COLO668 (cell line): Measurements from ENCODE around the gene ABCG5.

Source experiments
- DNase-seq: peaks from one replicate; lab custom pipeline; 2025; ENCODE audit not compliant: unreplicated experiment; lab: John Stamatoyannopoulos, UW

ABCG5 gene

DNA sequence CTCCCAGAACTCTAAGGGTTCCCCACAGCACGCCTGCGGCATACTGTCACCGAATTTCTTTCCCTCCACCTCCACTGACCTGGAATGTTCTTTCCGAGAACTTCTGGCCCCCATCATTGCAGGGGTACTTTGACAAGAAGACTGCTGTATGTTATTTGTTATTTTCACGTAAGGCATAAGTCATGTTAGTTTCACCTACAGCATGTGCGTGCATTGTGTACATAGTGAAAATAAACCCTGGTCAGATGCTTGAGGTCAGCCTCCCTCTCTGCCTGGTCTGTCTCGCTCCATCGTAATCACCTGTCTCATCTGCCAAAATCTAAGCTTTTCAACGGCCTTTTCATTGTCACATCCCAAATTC, 4.2 kb upstream of the ABCG5 start:
- no peak for DNase-seq

DNA sequence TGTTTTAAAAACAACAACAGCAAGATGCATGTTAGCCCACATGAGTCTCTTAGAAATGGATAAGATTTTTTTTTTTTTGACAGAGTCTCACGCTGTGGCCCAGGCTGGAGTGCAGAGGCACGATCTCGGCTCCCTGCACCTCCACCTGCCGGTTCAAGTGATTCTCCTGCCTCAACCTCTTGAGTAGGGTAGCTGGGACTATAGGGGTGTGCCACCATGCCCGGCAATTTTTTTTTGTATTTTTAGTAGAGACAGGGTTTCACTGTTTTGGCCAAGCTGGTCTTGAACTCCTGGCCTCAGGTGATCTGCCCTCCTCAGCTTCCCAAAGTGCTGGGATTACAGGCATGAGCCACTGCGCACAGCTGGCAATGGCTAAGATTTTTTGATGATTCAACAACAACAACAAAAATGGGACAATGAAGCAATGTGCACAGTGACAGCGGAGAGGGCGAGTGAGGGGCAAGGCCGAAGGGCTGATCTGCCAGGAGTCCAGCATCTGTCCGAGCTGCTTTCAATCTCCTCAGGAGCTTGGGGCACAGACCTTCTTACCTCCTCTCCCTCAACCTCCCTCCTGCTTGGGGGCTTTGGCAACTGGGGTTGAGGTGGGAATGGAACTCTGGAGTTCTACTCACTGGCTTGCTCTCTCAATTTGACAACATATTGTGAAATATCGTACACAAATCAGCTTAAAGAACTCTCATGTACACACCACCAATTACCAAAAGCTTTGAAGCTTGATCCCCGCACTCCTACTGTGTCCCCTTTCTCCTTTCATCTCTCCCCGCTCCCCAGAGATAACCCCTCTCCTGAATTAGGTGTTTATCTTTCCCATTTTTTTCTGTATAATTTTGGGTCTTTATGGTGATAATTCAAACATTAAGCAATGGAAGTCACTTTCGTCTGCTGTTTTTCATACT, 3.6 kb upstream of the ABCG5 start:
- no peak for DNase-seq

DNA sequence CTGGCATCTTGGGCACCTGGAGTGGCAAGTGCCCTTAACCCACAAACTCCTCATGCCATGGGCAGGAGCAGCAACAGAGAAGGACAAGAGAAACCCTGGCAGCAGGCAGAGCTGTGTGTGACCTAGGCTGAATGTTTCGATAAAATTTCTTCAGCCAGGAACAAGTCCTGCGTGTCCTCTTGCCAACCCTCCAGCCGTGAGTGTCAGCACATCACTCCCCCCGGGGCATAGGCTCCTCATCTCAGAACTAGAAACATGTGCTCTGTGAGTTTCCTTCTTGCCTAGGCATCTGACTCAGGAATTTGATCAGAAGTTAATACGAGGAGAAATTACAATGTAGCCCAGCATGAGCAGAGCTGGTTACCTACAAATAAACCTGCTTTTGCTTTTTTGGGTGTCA, 2.3 kb upstream of the ABCG5 start:
- DNase-seq: no peak

DNA sequence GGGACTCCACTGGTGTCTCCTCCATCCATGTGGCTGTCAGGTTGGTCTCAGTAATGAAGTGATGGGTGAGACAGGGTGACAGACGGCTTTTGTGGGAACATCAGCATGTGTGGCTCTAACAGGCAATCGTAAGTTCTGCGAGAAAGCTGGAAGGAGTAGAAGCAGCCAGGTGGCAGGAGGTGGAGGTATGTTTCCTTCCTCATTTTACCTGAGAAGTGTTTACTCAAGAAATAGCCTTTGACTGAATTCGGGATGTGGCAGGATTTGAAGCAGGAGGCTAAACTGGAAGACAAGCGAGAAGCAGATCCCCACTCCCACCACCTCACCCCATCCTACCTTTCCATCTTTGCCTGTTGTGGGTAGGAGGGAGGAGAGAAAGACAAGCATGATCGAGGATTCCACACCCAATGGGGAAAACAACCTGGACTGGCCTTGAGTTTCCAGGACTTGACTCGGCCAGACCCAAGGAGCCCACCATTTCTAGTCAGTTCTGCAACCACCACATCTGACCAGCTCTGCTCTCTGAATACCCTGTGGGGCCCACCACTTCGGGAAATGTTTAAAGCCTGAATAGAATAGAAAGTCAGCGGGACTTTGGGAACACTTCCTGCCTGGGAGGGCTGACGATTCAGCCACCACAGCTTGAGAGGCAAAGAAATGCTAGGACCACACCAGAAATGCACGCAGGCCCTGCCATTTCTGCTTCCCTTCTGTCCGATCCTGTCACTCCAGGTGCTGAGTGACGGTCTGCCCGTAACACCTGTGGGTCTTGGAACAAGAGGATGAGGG, 1.3 kb upstream of the ABCG5 start:
- no peak for DNase-seq

DNA sequence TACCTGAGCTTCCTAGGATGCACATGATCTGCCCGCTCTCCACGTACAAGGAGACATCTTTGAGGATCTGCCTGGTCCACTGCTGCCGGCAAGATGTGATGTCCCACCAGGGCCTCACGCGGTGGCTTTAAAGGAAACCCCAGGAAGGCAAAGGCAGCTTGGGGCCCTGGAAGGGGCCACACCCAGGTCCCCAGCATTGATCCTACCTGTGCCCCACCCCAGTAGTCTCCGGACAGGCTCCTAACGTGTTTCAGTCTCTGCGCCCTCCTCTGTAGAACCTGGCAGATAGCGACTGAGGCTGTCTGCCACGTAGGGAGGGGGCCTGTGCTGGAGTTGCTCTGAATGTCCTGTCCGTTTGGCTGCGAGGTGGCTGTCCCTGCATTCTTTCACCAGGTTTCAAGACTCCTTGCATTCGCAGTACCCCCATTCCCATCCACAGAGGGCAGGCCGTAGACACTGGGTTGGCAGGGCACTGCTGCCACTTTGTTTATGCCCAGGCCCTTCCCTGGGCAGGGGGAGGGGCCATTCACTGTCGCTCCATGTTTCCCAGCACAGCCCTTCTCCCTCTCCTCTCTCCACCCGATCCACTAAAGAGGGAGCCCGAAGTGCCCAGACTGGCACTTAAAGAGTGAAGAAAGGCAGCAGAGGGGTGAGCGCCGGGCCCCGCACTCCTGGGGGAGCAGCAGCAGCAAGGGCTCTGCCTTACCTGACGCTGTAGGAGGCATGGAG, 644 bp downstream of the ABCG5 start:
- no peak for DNase-seq

DNA sequence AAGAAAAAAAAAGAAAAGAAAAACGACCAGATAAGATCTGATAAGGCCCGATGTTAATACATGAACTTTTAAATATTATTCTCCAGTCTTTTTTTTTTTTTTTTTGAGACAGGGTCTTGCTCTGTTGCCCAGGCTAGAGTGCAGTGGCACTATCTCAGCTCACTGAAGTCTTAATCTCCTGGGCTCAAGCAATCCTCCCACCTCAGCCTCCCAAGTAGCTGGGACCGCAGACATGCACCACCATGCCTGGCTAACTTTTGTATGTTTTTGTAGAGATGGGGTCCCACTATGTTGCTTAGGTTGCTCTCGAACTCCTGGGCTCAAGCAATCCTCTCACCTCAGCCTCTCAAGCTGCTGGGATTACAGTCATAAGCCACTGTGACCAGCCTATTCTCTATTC, 1.6 kb downstream of the ABCG5 start:
- DNase-seq: no peak

DNA sequence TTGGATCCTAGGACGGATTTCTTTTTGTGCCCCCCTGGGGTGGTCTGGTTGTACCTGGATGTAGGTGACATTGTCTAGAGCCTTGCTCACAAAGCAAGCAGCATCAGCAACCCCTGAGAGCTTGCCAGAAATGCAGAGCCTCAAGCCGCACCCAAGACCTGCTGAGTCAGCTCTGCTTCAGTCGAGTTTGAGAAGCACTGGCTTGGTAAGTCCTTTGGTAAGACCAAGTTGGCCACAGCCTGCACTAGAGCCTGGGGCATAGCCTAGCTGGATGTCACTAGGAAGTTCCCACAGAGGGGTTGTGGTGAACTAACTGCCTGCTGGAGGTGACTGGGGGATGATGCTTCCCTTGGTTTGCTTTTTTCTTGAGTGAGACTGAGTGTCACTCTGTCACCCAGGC, 6.2 kb downstream of the ABCG5 start:
- no peak for DNase-seq

DNA sequence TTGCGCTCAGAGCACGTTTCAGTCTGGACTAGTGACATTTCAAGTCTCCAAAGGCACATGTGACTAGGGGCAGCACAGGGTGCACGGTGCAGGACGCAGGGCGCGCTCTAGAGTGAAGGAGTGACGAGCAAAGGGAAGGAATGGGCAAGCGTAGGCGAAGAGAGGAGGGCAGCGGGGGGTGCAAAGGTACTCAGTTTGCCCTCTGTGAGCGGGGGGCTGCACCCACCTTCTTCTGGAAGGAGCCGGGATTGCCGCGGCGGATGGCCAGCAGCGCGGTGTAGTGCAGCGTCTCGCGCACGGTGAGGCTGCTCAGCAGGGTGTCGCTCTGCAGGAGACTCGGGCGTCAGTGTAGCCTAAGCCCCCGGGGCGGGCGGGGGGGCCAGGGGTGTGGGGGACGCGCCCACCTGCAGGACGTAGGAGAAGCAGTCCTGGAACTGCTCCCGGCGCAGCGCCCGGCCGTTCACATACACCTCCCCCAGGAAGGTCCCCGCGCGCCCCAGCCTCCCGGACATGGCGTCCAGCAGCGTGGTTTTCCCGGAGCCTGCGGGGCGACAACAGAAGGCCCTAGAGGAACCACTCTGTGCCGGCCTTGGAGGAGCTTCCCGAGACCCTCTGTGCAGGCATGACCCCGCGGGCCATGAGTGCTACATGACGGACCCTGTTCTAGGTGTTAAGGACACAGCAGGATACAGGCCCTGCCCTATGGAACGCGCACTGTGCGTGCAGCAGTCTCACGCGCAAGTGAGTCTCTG, 6.9 kb downstream of the ABCG5 start:
- peak; percentile 37 for DNase-seq

DNA sequence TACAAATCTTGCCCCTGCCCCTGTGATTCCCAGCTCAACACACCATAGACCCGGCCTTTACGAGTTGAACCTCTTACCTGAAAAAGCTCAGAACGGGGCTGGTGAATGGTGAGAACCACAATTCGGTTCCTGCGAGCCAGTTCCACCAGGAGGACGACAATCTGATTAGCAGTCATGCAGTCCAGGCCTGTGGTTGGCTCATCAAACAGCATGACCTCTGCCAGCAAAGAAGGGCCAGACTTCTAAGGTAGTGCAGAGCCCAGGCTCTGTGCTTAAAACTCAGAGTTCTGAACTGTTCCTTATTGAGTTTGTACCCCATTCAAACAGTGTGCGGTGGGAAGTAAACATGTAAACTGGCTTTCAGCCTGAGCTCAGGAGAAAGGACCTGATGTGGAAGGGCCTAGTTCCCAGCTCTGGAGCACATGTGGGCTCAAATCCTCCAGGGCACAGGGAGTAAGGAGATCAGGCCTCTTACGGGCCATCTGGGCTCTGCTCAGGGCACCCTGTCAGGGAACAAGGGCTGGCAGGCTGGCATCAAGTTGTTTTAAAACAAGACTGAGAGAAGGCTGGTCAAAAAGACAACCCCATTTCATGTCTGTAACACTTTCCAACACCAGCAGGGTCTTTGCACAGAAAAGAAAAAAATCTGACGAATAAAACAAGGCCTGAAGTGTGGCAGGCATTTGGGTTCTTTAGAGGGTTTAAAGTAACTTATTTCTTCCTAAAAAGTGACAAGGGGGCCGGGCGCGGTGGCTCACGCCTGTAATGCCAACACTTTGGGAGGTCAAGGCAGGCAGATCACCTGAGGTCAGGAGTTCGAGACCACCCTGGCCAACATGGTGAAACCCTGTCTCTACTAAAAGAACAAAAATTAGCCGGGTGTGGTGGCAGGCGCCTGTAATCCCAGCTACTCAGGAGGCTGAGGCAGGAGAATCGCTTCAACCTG, 12.1 kb downstream of the ABCG5 start:
- no peak for DNase-seq

DNA sequence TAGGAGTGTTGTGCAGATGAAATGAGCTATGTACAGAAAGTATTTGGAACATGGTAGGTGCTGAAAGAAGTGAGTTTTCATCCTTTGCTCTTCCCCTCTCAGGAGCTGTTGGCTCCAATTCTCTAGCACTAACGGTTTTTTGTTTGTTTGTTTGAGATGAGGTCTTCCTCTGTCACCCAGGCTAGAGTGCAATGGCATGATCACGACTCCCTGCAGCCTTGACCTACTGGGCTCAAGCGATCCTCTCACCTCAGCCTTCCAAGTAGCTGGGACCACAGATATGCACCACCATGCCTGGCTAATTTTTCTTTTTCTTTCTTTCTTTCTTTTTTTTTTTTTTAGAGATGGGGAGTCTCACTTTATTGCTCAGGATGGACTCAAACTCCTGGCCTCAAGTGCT, 12.8 kb downstream of the ABCG5 start:
- no peak for DNase-seq

DNA sequence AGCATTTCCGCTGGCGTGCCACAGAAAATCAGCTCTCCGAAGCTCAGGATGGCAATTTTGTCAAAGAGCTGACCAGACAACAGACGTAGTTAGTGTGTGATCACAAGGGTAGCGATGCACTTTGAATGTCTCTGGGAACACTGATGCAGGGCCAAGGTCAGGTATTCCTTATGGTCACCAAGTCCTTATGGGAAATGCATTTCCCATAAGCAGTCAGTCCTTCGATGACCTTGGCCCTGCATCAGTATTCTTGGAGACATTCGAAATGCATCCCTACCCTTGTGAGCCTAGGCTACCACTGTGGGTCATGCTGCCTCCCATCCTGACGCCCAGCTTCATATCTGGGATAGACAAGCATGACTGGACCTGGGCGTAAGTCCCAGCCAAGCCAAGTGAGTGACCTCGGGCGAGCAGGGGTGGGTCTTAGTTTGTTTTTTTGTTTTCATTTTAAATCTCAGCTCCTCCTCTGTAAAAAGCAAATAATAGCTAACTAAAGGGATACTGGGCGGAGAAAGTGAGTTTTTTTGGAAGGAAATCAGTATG, 13.6 kb downstream of the ABCG5 start:
- DNase-seq: no peak

DNA sequence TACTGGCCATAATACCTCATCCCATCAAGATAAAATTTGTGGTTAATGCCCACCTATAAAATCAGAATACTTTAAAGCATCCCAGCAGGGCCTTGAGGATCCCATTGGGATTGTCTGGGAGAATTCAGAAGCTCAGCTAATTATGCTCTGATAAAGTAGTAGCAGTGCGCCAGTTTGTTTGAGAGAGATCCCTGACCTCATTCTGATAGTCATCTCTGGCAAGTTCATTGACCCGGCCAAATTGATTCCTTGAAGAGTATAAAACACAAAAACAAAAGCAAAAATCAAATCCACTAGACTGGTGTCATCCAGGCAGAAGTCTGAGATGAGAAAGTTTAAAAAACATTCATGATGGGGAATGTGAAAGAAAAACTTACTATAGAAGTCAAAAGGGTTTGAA, 14.1 kb downstream of the ABCG5 start:
- DNase-seq: no peak

DNA sequence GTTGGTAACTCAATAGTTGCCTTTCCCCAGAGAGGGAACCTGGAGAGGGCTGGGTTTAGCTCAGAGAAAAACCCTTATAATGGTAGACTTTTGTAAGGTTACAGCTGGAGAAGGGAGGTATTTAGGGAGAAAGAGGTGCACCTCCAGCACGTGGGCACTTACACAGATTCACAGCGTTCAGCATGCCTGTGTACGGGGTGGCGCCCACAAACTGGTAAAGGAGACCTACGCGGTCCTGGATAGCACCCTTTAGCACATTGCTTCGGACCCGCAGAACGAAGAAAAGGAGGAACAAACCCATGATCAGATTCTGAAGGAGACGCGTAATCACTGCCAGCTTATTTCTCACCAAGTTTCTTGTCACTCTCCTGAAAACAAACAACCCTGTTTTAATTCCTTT, 14.9 kb downstream of the ABCG5 start:
- no peak for DNase-seq

DNA sequence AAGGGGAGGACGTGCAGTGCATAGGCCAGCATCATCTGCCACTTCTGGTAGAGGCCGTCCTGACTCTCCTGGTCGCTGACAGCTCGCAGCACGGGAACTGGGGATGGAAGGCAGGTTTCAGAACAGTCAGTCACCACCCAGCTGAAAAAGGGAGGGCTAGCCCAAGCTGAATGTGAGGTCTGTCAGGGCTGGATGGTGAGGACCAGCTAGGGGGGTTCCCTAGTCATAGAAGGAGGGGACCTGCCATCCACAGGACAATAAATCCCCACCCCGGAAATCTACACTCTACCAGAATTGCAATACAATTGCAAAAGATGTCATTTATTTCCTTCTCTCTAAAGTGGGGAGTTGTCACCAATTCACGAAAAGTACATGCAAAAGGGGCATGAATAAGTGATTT, 15.8 kb downstream of the ABCG5 start:
- DNase-seq: no peak

DNA sequence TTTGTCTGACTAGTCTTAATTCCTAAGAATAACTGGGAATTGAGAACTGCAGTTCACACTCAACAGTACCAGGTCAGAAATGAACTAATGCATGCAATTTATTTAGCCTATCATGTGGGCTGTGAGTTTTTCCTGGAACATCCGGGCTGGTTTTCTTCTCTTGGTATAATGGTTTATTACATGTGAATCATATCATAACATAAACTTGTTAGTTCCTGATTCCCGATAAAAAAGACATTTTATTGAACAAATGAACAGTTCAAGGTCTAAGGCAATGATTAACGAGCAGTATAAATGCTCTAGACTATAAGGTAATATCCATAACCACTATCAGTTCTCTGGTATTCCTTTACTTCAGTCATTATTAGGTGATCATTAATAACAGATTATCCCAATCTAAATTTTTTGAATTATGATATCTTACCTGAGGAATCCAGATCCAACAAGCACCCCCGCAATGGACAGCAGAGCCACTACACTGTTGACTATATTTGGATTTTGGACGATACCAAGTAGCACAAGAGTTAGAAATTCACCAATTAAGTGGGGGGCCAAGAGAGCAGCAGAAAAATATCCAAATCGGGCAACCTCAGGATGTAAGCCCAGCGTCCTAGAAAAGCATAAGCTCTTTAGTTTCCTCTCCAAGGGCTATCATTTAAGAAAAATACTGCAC, 19.0 kb downstream of the ABCG5 start:
- DNase-seq: no peak

DNA sequence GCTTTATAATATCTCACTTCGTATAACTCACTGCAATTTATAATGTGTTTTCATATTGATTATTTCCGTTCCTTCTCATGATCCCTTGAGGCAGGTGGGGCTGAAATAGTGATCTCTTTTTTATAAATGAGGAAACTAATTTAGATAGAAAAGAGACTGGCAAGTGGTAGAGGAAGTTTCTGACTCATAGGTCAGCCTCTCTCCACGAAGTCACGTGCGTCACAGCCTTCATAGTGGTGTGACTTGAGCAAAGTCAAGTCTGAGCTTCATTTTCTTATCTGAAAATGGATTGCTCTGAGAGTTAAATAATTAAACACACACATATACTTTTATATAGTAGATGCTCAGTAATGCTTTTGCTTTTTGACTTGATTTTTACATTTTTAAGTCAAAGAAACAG, 19.9 kb downstream of the ABCG5 start:
- DNase-seq: no peak

DNA sequence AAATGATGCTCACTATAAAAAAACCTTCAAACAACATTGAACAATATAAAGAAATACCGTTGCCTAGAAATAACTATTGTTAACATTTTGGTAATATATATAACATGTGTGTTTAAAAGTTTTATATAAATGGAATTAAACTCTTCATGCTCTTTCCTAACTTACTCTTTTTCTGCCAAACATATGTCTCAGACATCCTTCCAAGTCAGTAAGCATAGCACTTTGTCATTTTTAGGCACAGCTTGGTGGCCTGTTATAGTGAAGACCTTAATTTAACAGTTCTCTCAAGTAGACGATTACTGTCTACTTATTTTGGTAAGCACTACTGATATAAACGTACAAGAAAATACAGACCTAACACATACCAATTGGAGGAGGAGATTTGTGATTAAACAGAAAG, 23.9 kb downstream of the ABCG5 start:
- DNase-seq: no peak

DNA sequence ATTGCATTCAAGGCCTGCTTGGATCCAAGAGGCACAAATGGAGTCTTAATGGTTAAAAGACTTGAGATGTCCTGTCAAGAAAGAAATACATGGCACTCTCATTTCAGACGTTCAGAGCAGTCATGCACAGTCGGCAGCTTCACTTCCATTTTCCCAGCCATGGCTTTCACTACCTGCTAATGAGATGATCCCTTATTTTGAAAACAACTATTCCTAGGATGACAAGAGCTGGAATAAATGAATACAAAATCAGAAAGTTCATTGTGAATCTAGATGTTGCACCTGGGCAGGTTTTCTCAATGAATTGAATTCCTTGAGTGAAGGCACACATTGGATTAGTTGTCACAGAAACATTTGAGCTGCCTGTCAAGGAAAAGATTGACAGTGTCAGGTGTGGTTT, 25.7 kb downstream of the ABCG5 start:
- no peak for DNase-seq

DNA sequence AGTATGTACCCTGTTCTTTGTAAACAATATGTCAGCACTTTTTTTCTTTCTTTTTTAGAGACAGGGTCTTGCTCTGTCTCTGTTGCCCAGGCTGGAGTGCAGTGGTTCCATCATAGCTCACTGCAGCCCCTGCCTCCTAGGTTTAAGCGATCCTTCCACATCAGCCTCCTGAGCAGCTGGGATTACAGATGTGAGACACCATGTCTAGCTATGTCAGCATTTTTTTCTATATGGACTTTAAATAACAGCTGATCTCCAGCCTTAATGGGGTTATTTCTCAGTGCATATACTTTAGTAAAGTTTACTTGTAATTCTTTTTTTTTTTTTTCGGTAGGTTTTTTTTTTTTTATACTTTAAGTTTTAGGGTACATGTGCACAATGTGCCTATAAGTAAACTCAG, 26.6 kb downstream of the ABCG5 start:
- DNase-seq: no peak
